ENCODE measurements around the gene FAM174C. TPM values are rescaled to one million over a fixed set of nuclear protein-coding genes. Genes with fewer than 3 reads are reported as not detected.
A peak's percentile ranks its signal among the peaks of the same experiment; 100 is the strongest.

FAM174C gene
- total and polyA plus RNA-seq, 2 experiments from 2014 or later: 31.2 to 34.4 TPM

- Histone ChIP-seq H3K4me3 (no peak overlapping the region), H3K27me3 (peaks cover 7% of the 10 kb centered on the region), H3K36me3 (no peaks in the 10 kb centered on the region), H3K4me1 (ENCODE audit: low read depth) (no peaks in the 10 kb centered on the region), H3K9me3 (ENCODE audit: low read depth) (no peaks in the 10 kb centered on the region), H3K27ac (no peak overlapping the region)
- no peak for DNase-seq (ENCODE audit: low read depth in 1 of 2, low spot score in 1 of 2)
- TF ChIP-seq CTCF (IDR thresholded peaks at IDR 0.05; ENCODE audit: low read depth, low read length): no peak
Measured at GRCh38 chr19:1321539-1321938, 46.2 kb downstream of the FAM174C start.

GRCh38 chr19:1322198-1322981 lies 47.1 kb downstream of the FAM174C start:
- H3K27me3 ChIP-seq: no peaks in the 10 kb centered on the region
- H3K27ac ChIP-seq: no peak overlapping the region
- no peak overlapping the region for H3K4me3 ChIP-seq
- H3K4me1 ChIP-seq (ENCODE audit: low read depth): no peaks in the 10 kb centered on the region
- H3K36me3 ChIP-seq: no peaks in the 10 kb centered on the region
- DNase-seq (ENCODE audit: low read depth in 1 of 2, low spot score in 1 of 2): no peak
- no peak for TF ChIP-seq CTCF (IDR thresholded peaks at IDR 0.05; ENCODE audit: low read depth, low read length)
- no peaks in the 10 kb centered on the region for H3K9me3 ChIP-seq (ENCODE audit: low read depth)

GRCh38 chr19:1324249-1324805 lies 49.0 kb downstream of the FAM174C start:
- no peaks in the 10 kb centered on the region for H3K9me3 ChIP-seq (ENCODE audit: low read depth)
- no peak for TF ChIP-seq CTCF (IDR thresholded peaks at IDR 0.05; ENCODE audit: low read depth, low read length)
- H3K36me3 ChIP-seq: no peaks in the 10 kb centered on the region
- no peak overlapping the region for H3K4me3 ChIP-seq
- no peak overlapping the region for H3K27ac ChIP-seq
- DNase-seq (ENCODE audit: low read depth in 1 of 2, low spot score in 1 of 2): no peak
- H3K27me3 ChIP-seq: no peaks in the 10 kb centered on the region
- no peaks in the 10 kb centered on the region for H3K4me1 ChIP-seq (ENCODE audit: low read depth)

GRCh38 chr19:1324806-1325567 lies 49.7 kb downstream of the FAM174C start:
- Histone ChIP-seq H3K27ac (no peak overlapping the region), H3K9me3 (ENCODE audit: low read depth) (no peaks in the 10 kb centered on the region), H3K27me3 (no peaks in the 10 kb centered on the region), H3K4me1 (ENCODE audit: low read depth) (no peaks in the 10 kb centered on the region), H3K4me3 (peak overlapping the region; percentile 19), H3K36me3 (no peaks in the 10 kb centered on the region)
- peak; percentile 73 to 84 for DNase-seq (ENCODE audit: low read depth in 1 of 2, low spot score in 1 of 2)
- no peak for TF ChIP-seq CTCF (IDR thresholded peaks at IDR 0.05; ENCODE audit: low read depth, low read length)

- Histone ChIP-seq H3K27ac (no peak overlapping the region), H3K27me3 (no peaks in the 10 kb centered on the region), H3K9me3 (ENCODE audit: low read depth) (no peaks in the 10 kb centered on the region), H3K36me3 (no peaks in the 10 kb centered on the region), H3K4me3 (peak overlapping the region; percentile 19), H3K4me1 (ENCODE audit: low read depth) (no peaks in the 10 kb centered on the region)
- no peak for DNase-seq (ENCODE audit: low read depth in 1 of 2, low spot score in 1 of 2)
- TF ChIP-seq CTCF (IDR thresholded peaks at IDR 0.05; ENCODE audit: low read depth, low read length): no peak
Measured at GRCh38 chr19:1325568-1326294, 50.4 kb downstream of the FAM174C start.

Data from cardiac muscle cell (in vitro differentiated cells and primary cell).